Kidney (tissue), 14 donors: ENCODE results near the gene NTNG2. TPM values are rescaled to one million over a fixed set of nuclear protein-coding genes. Genes with fewer than 3 reads are reported as not detected.

Experiments
- DNase-seq, 5 donors: peaks; one replicate each; pipeline ENCODE4 v3.0.0-alpha.2; 2013 to 2020
- FAIRE-seq: peaks from 2 replicates; lab custom pipeline; 2012; peaks lifted over from hg19 to GRCh38; lab: Jason Lieb, UNC
- H3K27ac ChIP-seq, 2 donors: one replicate each; pipeline ENCODE4 v1.7.0; 2013; ENCODE audit warnings: low read depth in 2 of 2, low read length in 2 of 2, inconsistent platforms in 1 of 2
- H3K27me3 ChIP-seq: one replicate; pipeline ENCODE4 v1.7.1; 2013; ENCODE audit warnings: low read length, inconsistent platforms; ENCODE audit not compliant: control insufficient read depth, insufficient read depth
- H3K36me3 ChIP-seq, 3 donors: one replicate each; pipeline versions ENCODE4 v1.7.0 to v1.7.1; 2013; ENCODE audit warnings: low read length in 3 of 3, control low read depth in 1 of 3, inconsistent platforms in 1 of 3; ENCODE audit not compliant: insufficient read depth in 3 of 3, control insufficient read depth in 2 of 3
- H3K4me1 ChIP-seq, 3 donors: one replicate each; pipeline versions ENCODE4 v1.7.0 to v1.7.1; 2013; ENCODE audit warnings: low read length in 3 of 3, inconsistent platforms in 1 of 3, low read depth in 1 of 3; ENCODE audit not compliant: control insufficient read depth in 2 of 3, insufficient read depth in 2 of 3
- H3K4me3 ChIP-seq, 3 donors: one replicate each; pipeline versions ENCODE4 v1.7.0 to v1.8.1; 2013; ENCODE audit warnings: low read length in 3 of 3, control low read depth in 1 of 3, inconsistent platforms in 1 of 3
- H3K9ac ChIP-seq, 3 donors: one replicate each; pipeline versions ENCODE4 v1.7.0 to v1.7.1; 2013; ENCODE audit warnings: low read length in 3 of 3, control low read depth in 1 of 3, inconsistent platforms in 1 of 3
- H3K9me3 ChIP-seq, 3 donors: one replicate each; pipeline versions ENCODE4 v1.7.0 to v1.7.1; 2013; ENCODE audit warnings: low read length in 3 of 3, control low read depth in 1 of 3, inconsistent platforms in 1 of 3; ENCODE audit not compliant: control insufficient read depth in 2 of 3, insufficient read depth in 1 of 3
- CTCF ChIP-seq: IDR thresholded peaks from 3 replicates; pipeline ENCODE4 v1.5.1; 2012; ENCODE audit warnings: mild to moderate bottlenecking, moderate library complexity, borderline replicate concordance; ENCODE audit not compliant: insufficient read depth; ENCODE audit errors: extremely low read depth
- intact Hi-C: fragments of 100-400 bp; cut with DNase I; formaldehyde crosslinking; loops from one replicate; pipeline ENCODE4 v1.11.1; 2022
- polyA plus RNA-seq: library from polyadenylated mRNA; stranded (reverse); fragments of 350-450 nt; fragmentation: Illumina TruSeq; extraction: RNeasy Lipid Tissue Mini Kit (QIAGEN cat#74804); gene quantifications from one replicate; pipeline ENCODE4 v1.2.3, GENCODE V29; 2014; ENCODE audit warnings: low read depth, low replicate concordance; ENCODE audit not compliant: insufficient read depth
- total RNA-seq: library from RNA; stranded (reverse); fragmentation: NEBNext Ultra II Directional; extraction: Animal tissue kit (Norgen Biotek cat#: 25700); gene quantifications from one replicate; pipeline ENCODE4 v1.2.1, GENCODE V29; 2021
- donor health status: control.
- donor health status: control.
- donor health status: control.
- donor health status: control.
- donor health status: control.
- donor health status: DM: yes; HTN: yes; CAD: no.
- donor health status: Normal renal cell carcinoma (clear cell type).

The NTNG2 gene
- total and polyA plus RNA-seq, 2 donors from 2014 or later, result 0.54 to 2.2 TPM

GRCh38 chr9:132232522-132232921 lies 70.7 kb downstream of the NTNG2 start:
- FAIRE-seq (no peak), DNase-seq (no peak)
- H3K9ac ChIP-seq, result no peak overlapping the region
- intact Hi-C loops, result loop anchor here (10.0 kb wide), 1 partner anchor 468 kb away; no protein-coding TSS in a partner anchor
- no peaks in the 10 kb centered on the region for H3K36me3 ChIP-seq
- no peaks in the 10 kb centered on the region for H3K4me1 ChIP-seq
- no peaks in the 10 kb centered on the region for H3K9me3 ChIP-seq
- TF ChIP-seq CTCF, result no peak
- no peak overlapping the region for H3K4me3 ChIP-seq
- H3K27ac ChIP-seq, result no peak overlapping the region
- H3K27me3 ChIP-seq, result no peaks in the 10 kb centered on the region

GRCh38 chr9:132233138-132233537 lies 71.3 kb downstream of the NTNG2 start:
- Histone ChIP-seq H3K4me1 (no peaks in the 10 kb centered on the region), H3K4me3 (no peak overlapping the region), H3K27me3 (no peaks in the 10 kb centered on the region), H3K27ac (no peak overlapping the region), H3K36me3 (no peaks in the 10 kb centered on the region), H3K9ac (no peak overlapping the region), H3K9me3 (no peaks in the 10 kb centered on the region)
- no peak for FAIRE-seq
- intact Hi-C loops, result loop anchor here (10.0 kb wide), 1 partner anchor 468 kb away; no protein-coding TSS in a partner anchor
- no peak for TF ChIP-seq CTCF
- no peak for DNase-seq

- no peaks in the 10 kb centered on the region for H3K27me3 ChIP-seq
- DNase-seq, result no peak
- no peak for TF ChIP-seq CTCF
Observed at GRCh38 chr9:132234535-132234934, 72.7 kb downstream of the NTNG2 start.

GRCh38 chr9:132235125-132235524 lies 73.3 kb downstream of the NTNG2 start:
- no peak for FAIRE-seq
- no peak for DNase-seq
- Histone ChIP-seq H3K4me3 (no peak overlapping the region), H3K4me1 (no peaks in the 10 kb centered on the region), H3K9ac (no peak overlapping the region), H3K27me3 (no peaks in the 10 kb centered on the region), H3K9me3 (no peaks in the 10 kb centered on the region), H3K36me3 (no peaks in the 10 kb centered on the region), H3K27ac (no peak overlapping the region)
- TF ChIP-seq CTCF, result no peak
- intact Hi-C loops, result loop anchor here (10.0 kb wide), 1 partner anchor 470 kb away; no protein-coding TSS in a partner anchor

More at GRCh38 chr9:132234535-132234934, 72.7 kb downstream of the NTNG2 start:
- Histone ChIP-seq H3K36me3 (no peaks in the 10 kb centered on the region), H3K4me3 (no peak overlapping the region), H3K9me3 (no peaks in the 10 kb centered on the region), H3K27ac (no peak overlapping the region), H3K4me1 (no peaks in the 10 kb centered on the region), H3K9ac (no peak overlapping the region)
- intact Hi-C loops, result loop anchor here (10.0 kb wide), 1 partner anchor 470 kb away; no protein-coding TSS in a partner anchor
- FAIRE-seq, result no peak
